Hepatocyte (in vitro differentiated cells): ENCODE results near the gene IFNA4.
"Not testable (repeated sequence)": the region's sequence is repeated elsewhere in the genome, so short reads cannot be mapped to it uniquely, and the experiment has no call there.

ENCODE experiments used
- CTCF ChIP-seq: fragments of 200-600 bp; sonication (generic); IDR thresholded peaks from 2 replicates; pipeline ENCODE4 v1.5.1; 2016; ENCODE audit warnings: antibody characterized with exemption, mild to moderate bottlenecking; ENCODE audit not compliant: poor library complexity
- EZH2phosphoT487 ChIP-seq: fragments of 200-600 bp; sonication (generic); IDR thresholded peaks from one replicate; pipeline ENCODE4 v1.6.1; 2018; ENCODE audit warnings: antibody characterized with exemption, mild to moderate bottlenecking, low read depth, moderate library complexity; ENCODE audit not compliant: unreplicated experiment, severe bottlenecking

GRCh38 chr9:21207043-21207442, 19.7 kb upstream of the IFNA4 start, which contains the start of gene IFNA10:
- TF ChIP-seq CTCF, EZH2phosphoT487: not testable (repeated sequence)
